ENCODE data around the gene ACTRT2. TPM values are rescaled to one million over a fixed set of nuclear protein-coding genes. Genes with fewer than 3 reads are reported as not detected.

ACTRT2 gene
- total RNA-seq, 1 experiment from 2014 or later = not detected

- H3K4me1 ChIP-seq (ENCODE audit: low read length) = no peaks in the 10 kb centered on the region
- DNase-seq = no peak
These were observed 45.0 kb downstream of the ACTRT2 start for GRCh38 chr1:3066250-3066711.

DNA sequence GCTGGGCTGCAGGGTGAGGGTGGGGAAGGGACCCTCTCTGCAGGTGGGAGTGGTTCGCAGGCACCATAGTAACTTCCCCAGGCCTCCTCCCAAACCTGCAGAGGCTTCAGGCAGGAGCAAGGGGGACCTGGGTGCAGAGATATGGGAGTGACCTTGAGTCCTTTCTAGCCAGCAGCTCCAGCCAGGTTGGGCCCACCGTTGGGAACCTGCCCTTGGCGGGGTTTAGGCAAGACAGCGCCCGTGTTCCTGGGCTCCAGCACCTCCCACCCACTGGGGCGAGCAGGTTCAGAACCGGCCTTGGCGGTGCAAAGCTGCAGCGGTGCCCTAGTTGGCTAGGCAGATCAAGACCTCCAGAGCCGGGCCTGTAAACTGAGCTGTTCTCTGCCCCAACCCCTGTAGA lies 45.6 kb downstream of the ACTRT2 start:
- H3K36me3 ChIP-seq (ENCODE audit: insufficient read depth, low read length) = no peaks in the 10 kb centered on the region
- DNase-seq = no peak
- H3K4me1 ChIP-seq (ENCODE audit: low read length) = no peaks in the 10 kb centered on the region
- no peaks in the 10 kb centered on the region; the same call in 1 of the 2 replicates for H3K9me3 ChIP-seq (ENCODE audit: low read length)
- no peak overlapping the region for H3K4me2 ChIP-seq (ENCODE audit: low read depth, low read length, poor library complexity, severe bottlenecking)
- no peak overlapping the region for H3K4me3 ChIP-seq (ENCODE audit: low read length)
- no peaks in the 10 kb centered on the region for H4K20me1 ChIP-seq (ENCODE audit: insufficient read depth, low read depth, low read length)
- no peak overlapping the region for H3K9ac ChIP-seq (ENCODE audit: low read length)
- H3K9me2 ChIP-seq (replicated peaks; ENCODE audit: insufficient read depth, low read length) = no peaks in the 10 kb centered on the region
- H2AFZ ChIP-seq (ENCODE audit: low read length) = no peak overlapping the region
- no peaks in the 10 kb centered on the region for H3K27me3 ChIP-seq (ENCODE audit: low read length)
- H3K79me2 ChIP-seq (ENCODE audit: low read length) = no peaks in the 10 kb centered on the region
- H3K27ac ChIP-seq (ENCODE audit: low read length) = no peak overlapping the region

More at GRCh38 chr1:3066250-3066711, 45.0 kb downstream of the ACTRT2 start:
- H2AFZ ChIP-seq (ENCODE audit: low read length) = no peak overlapping the region
- no peak overlapping the region for H3K9ac ChIP-seq (ENCODE audit: low read length)
- no peaks in the 10 kb centered on the region for H3K9me2 ChIP-seq (replicated peaks; ENCODE audit: insufficient read depth, low read length)
- H3K36me3 ChIP-seq (ENCODE audit: insufficient read depth, low read length) = no peaks in the 10 kb centered on the region
- H3K27ac ChIP-seq (ENCODE audit: low read length) = no peak overlapping the region
- no peaks in the 10 kb centered on the region for H4K20me1 ChIP-seq (ENCODE audit: insufficient read depth, low read depth, low read length)
- H3K4me2 ChIP-seq (ENCODE audit: low read depth, low read length, poor library complexity, severe bottlenecking) = no peak overlapping the region
- H3K9me3 ChIP-seq (ENCODE audit: low read length) = no peaks in the 10 kb centered on the region; the same call in 1 of the 2 replicates
- H3K79me2 ChIP-seq (ENCODE audit: low read length) = no peaks in the 10 kb centered on the region
- H3K4me3 ChIP-seq (ENCODE audit: low read length) = no peak overlapping the region
- no peaks in the 10 kb centered on the region for H3K27me3 ChIP-seq (ENCODE audit: low read length)

DNA sequence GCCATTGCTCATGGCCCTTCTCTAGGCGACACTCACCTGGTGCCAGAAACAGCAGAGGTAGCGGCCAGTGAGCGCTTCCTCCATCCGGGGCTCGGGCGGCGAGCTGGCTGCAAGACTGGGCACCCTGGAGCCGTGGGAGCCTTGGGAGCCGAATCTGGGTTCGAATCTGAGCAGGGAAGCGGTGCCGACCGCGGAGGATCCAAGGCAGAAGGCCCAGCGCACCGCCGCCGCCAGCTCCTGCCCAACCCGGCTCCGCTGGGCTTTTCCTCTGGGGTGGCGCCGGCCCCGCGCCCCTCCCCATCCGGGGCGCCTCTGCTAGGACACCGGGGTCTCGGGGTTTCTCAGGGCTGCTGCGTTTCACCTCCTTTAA lies 46.0 kb downstream of the ACTRT2 start:
- Histone ChIP-seq H2AFZ (ENCODE audit: low read length) (no peak overlapping the region), H4K20me1 (ENCODE audit: insufficient read depth, low read depth, low read length) (no peaks in the 10 kb centered on the region), H3K9ac (ENCODE audit: low read length) (no peak overlapping the region), H3K4me2 (ENCODE audit: low read depth, low read length, poor library complexity, severe bottlenecking) (no peak overlapping the region), H3K4me3 (ENCODE audit: low read length) (no peak overlapping the region), H3K4me1 (ENCODE audit: low read length) (no peaks in the 10 kb centered on the region), H3K9me2 (replicated peaks; ENCODE audit: insufficient read depth, low read length) (no peaks in the 10 kb centered on the region), H3K36me3 (ENCODE audit: insufficient read depth, low read length) (no peaks in the 10 kb centered on the region), H3K27me3 (ENCODE audit: low read length) (no peaks in the 10 kb centered on the region), H3K9me3 (ENCODE audit: low read length) (no peaks in the 10 kb centered on the region; the same call in 1 of the 2 replicates), H3K27ac (ENCODE audit: low read length) (no peak overlapping the region), H3K79me2 (ENCODE audit: low read length) (no peaks in the 10 kb centered on the region)
- no peak for DNase-seq

DNA sequence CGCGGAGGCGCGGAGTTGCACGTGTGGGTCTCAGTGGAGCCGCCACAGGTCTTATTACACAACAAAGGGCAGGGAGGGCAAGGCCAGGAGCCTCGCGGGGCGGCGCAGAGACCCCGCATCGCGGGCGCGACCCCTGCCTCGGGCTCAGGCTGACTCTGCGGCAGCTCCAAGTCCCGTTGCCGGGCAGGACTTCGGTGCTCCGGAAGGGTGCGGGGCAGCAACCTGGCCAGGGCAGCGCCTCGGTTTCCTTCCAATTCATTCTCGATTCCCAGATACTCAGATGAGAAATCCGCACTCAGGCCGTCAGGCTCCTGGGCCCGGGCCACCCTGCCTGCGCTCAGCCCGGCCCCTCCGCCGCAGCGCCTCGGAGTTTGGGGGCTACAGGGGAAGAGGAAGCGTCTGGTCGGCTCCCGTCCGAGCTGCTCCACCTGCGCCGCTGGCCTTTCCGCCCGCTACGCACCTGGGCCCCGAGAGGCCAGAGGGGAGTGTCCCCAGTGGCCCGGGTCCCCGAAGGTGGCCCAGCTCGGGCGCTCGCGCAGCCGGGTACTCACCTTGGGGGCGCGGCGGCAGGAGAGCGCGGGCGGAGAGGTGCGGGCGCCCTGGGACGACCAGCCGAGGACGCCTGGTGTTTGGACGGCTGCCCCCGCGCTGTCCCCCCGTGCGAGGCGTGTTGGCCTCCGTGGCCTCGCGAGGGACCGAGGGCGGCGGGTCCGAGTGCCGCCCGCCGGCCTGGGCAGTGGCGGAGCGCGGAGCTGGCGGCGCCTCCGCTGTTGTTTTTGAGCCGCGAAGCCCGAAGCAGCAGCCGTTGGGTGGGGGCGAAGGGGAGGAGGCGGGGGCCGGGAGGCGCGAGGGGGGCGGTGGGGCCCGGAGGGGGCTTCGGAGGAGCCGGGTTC lies 46.6 kb downstream of the ACTRT2 start:
- no peaks in the 10 kb centered on the region; the same call in 1 of the 2 replicates for H3K9me3 ChIP-seq (ENCODE audit: low read length)
- H3K4me3 ChIP-seq (ENCODE audit: low read length) = no peak overlapping the region
- DNase-seq = no peak
- H3K27ac ChIP-seq (ENCODE audit: low read length) = no peak overlapping the region
- H3K27me3 ChIP-seq (ENCODE audit: low read length) = no peaks in the 10 kb centered on the region
- H3K4me2 ChIP-seq (ENCODE audit: low read depth, low read length, poor library complexity, severe bottlenecking) = no peak overlapping the region
- no peak overlapping the region for H2AFZ ChIP-seq (ENCODE audit: low read length)
- no peaks in the 10 kb centered on the region for H3K79me2 ChIP-seq (ENCODE audit: low read length)
- H4K20me1 ChIP-seq (ENCODE audit: insufficient read depth, low read depth, low read length) = no peaks in the 10 kb centered on the region
- no peaks in the 10 kb centered on the region for H3K36me3 ChIP-seq (ENCODE audit: insufficient read depth, low read length)
- no peak overlapping the region for H3K9ac ChIP-seq (ENCODE audit: low read length)
- H3K4me1 ChIP-seq (ENCODE audit: low read length) = no peaks in the 10 kb centered on the region
- no peaks in the 10 kb centered on the region for H3K9me2 ChIP-seq (replicated peaks; ENCODE audit: insufficient read depth, low read length)

DNA sequence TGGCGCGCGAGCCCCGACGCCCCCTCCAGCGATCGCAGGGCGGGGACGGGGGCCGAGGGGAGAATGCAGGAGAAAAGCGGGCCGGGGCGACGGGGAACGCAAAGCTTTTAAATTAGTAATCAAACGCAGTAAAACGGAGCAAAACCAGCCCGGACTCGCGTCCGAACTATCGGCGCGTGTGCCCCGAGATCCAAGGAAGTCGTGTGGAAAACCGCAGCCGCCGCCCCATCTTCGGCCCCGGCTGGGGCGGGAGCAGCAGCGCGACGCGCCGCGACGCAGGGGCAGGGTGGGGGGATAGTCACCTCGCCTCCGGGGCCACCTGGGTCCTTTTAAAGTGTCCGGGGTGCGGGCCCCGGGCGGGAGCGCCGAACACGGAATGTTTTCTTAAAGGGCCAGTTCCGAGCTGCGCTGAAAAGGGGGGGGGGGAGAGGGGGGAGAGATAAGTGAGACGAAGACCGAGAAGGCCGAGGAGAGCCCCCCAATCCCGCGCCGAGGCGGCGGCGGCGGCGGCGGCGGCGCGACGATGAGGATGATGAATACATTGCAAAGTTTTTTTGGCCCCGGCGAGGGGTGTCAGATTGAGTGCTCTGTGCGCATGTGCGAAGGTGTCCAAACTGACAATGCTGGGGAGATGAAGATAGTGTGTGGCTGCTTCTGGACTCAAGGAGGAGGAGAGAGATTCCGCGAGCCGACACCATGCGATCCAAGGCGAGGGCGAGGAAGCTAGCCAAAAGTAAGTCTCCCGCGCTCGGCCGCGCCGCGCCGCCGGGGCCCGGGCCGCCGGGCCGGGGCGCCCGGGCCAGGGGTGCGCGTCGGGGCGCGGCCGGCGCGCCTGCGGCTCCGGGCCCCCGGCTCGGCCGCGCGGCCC lies 47.5 kb downstream of the ACTRT2 start, which contains the start of gene PRDM16:
Gene PRDM16 (plus strand): TSS at position 640 of the 868 bp plus-strand sequence. CDS start 57 bp downstream, at position 697.
- Histone ChIP-seq H3K36me3 (ENCODE audit: insufficient read depth, low read length) (no peaks in the 10 kb centered on the region), H3K4me2 (ENCODE audit: low read depth, low read length, poor library complexity, severe bottlenecking) (no peak within 1 kb of the TSS), H3K9me3 (ENCODE audit: low read length) (no peaks in the 10 kb centered on the region; the same call in 1 of the 2 replicates), H4K20me1 (ENCODE audit: insufficient read depth, low read depth, low read length) (no peaks in the 10 kb centered on the region), H3K9ac (ENCODE audit: low read length) (no peak within 1 kb of the TSS), H2AFZ (ENCODE audit: low read length) (no peak within 1 kb of the TSS), H3K4me3 (ENCODE audit: low read length) (no peak within 1 kb of the TSS), H3K79me2 (ENCODE audit: low read length) (no peaks in the 10 kb centered on the region), H3K27me3 (ENCODE audit: low read length) (no peaks in the 10 kb centered on the region), H3K9me2 (replicated peaks; ENCODE audit: insufficient read depth, low read length) (no peaks in the 10 kb centered on the region), H3K27ac (ENCODE audit: low read length) (no peak within 1 kb of the TSS), H3K4me1 (ENCODE audit: low read length) (no peaks in the 10 kb centered on the region)
- DNase-seq = no peak

- Histone ChIP-seq H3K4me3 (ENCODE audit: low read length) (no peak overlapping the region), H3K27ac (ENCODE audit: low read length) (no peak overlapping the region), H3K9me3 (ENCODE audit: low read length) (no peaks in the 10 kb centered on the region; the same call in 1 of the 2 replicates), H3K4me2 (ENCODE audit: low read depth, low read length, poor library complexity, severe bottlenecking) (no peak overlapping the region), H3K27me3 (ENCODE audit: low read length) (no peaks in the 10 kb centered on the region), H3K9me2 (replicated peaks; ENCODE audit: insufficient read depth, low read length) (no peaks in the 10 kb centered on the region), H2AFZ (ENCODE audit: low read length) (no peak overlapping the region), H4K20me1 (ENCODE audit: insufficient read depth, low read depth, low read length) (no peaks in the 10 kb centered on the region), H3K4me1 (ENCODE audit: low read length) (no peaks in the 10 kb centered on the region), H3K9ac (ENCODE audit: low read length) (no peak overlapping the region), H3K79me2 (ENCODE audit: low read length) (no peaks in the 10 kb centered on the region), H3K36me3 (ENCODE audit: insufficient read depth, low read length) (no peaks in the 10 kb centered on the region)
- no peak for DNase-seq
These were observed 48.4 kb downstream of the ACTRT2 start for GRCh38 chr1:3069491-3070308.

GRCh38 chr1:3070309-3070643 lies 49.0 kb downstream of the ACTRT2 start:
- Histone ChIP-seq H3K4me3 (ENCODE audit: low read length) (no peak overlapping the region), H3K9me2 (replicated peaks; ENCODE audit: insufficient read depth, low read length) (no peaks in the 10 kb centered on the region), H3K9me3 (ENCODE audit: low read length) (no peaks in the 10 kb centered on the region; the same call in 1 of the 2 replicates), H2AFZ (ENCODE audit: low read length) (no peak overlapping the region), H3K27ac (ENCODE audit: low read length) (no peak overlapping the region), H3K9ac (ENCODE audit: low read length) (no peak overlapping the region), H4K20me1 (ENCODE audit: insufficient read depth, low read depth, low read length) (no peaks in the 10 kb centered on the region), H3K79me2 (ENCODE audit: low read length) (no peaks in the 10 kb centered on the region), H3K4me2 (ENCODE audit: low read depth, low read length, poor library complexity, severe bottlenecking) (no peak overlapping the region), H3K27me3 (ENCODE audit: low read length) (no peaks in the 10 kb centered on the region), H3K36me3 (ENCODE audit: insufficient read depth, low read length) (no peaks in the 10 kb centered on the region), H3K4me1 (ENCODE audit: low read length) (no peaks in the 10 kb centered on the region)
- no peak for DNase-seq
